ENCODE data around the gene GABRP. TPM values are rescaled to one million over a fixed set of nuclear protein-coding genes. Genes with fewer than 3 reads are reported as not detected.

The GABRP gene
- total RNA-seq, 1 experiment from 2014 or later, result not detected

DNA sequence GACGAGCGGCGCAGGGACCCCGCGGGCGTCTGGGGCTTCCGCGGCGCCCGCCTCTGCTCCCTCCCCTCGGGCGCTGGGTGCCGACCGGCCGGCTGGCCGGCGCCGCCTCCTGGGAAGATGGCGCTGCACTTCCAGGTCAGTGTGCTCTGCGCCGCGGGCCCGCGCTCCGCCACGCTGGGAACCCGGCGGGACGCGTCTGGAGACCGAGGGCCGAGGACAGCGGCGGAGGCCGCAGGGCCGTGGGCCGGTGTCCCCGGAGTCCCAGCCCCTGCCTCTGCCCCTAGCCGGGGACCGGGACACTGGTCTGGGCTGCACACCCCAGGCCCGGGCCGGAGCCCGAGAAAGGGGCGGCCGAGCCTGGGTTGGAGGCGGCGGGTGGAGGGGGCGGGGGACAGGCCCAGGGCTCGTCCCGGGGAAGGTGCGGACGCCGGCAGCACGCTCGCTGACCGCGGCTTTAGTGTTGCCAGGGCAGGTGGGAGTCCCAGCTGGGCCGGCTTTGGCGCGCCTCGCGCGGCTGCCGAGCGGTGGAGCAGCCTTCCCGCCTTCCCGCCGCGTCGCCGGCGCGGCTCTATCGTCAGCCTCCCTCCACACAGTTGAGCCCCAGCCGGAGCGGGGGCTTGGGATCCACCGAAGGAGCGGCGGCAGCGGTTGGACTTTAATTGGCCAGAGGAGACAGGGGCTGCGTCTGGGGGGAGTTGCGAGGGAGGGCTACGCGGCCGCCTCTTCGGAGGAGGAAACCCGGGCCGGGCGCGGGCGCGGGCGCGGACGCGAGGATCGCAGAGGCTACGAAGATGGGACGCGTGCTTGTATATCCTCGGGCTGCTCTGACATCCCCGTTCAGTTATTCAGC lies 78.6 kb downstream of the GABRP start, which contains the start of gene RANBP17:
Gene RANBP17, plus strand, starts transcription at position 102 of the 850 bp plus-strand sequence.
- TF ChIP-seq, protein P1, sequence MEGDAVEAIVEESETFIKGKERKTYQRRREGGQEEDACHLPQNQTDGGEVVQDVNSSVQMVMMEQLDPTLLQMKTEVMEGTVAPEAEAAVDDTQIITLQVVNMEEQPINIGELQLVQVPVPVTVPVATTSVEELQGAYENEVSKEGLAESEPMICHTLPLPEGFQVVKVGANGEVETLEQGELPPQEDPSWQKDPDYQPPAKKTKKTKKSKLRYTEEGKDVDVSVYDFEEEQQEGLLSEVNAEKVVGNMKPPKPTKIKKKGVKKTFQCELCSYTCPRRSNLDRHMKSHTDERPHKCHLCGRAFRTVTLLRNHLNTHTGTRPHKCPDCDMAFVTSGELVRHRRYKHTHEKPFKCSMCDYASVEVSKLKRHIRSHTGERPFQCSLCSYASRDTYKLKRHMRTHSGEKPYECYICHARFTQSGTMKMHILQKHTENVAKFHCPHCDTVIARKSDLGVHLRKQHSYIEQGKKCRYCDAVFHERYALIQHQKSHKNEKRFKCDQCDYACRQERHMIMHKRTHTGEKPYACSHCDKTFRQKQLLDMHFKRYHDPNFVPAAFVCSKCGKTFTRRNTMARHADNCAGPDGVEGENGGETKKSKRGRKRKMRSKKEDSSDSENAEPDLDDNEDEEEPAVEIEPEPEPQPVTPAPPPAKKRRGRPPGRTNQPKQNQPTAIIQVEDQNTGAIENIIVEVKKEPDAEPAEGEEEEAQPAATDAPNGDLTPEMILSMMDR (IDR thresholded peaks at IDR 0.05; ENCODE audit: unreplicated experiment), result peak; percentile 6
- ChIA-PET POLR2A (interaction anchor here (0.7 to 1.1 kb wide), 2 partner anchors 230 to 549 kb away, joined by 3 read pairs; no protein-coding TSS in a partner anchor), CTCF (interaction anchor here (0.6 kb wide), 1 partner anchor 44 kb away, joined by 3 read pairs; no protein-coding TSS in a partner anchor)
- Mint-ChIP-seq H3K36me3 (ENCODE audit: insufficient read depth, unreplicated experiment) (no peaks in the 10 kb centered on the region), H3K9me3 (ENCODE audit: unreplicated experiment) (peaks cover 27% of the 10 kb centered on the region), H3K4me3 (ENCODE audit: unreplicated experiment) (peak within 1 kb of the TSS; percentile 68), H3K27me3 (ENCODE audit: insufficient read depth, unreplicated experiment) (no peaks in the 10 kb centered on the region), H3K4me1 (ENCODE audit: insufficient read depth, unreplicated experiment) (peaks cover 24% of the 10 kb centered on the region), H3K27ac (ENCODE audit: low read depth, unreplicated experiment) (peak within 1 kb of the TSS; percentile 74)
- no TSS peak for BruUV-seq (replicated peaks)
- peak; percentile 79 for DNase-seq (ENCODE audit: unreplicated experiment)
- intact Hi-C loops (cut with micrococcal nuclease), result loop anchor here (1.0 to 5.0 kb wide), 3 partner anchors 45 to 105 kb away; no protein-coding TSS in a partner anchor

DNA sequence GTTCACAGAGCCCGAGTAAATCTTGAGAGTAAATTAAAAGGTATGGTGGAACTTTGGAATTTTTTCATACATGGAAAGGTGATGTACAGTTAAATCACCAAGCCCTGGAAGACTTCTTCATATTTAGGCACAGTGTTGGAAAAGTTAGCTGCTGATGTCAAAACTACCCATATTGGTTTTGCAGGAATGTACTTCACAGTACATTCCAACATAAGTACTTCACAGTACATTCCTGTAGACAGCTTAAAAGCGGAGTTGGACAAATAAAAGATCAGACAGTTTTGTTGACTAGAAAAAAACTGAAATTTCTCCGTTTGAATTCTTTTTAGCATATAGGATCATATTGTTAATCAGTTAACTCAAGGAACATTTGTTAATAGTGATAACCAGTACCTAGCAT lies 80.1 kb downstream of the GABRP start:
- H3K36me3 Mint-ChIP-seq (ENCODE audit: insufficient read depth, unreplicated experiment), result peaks cover 5% of the 10 kb centered on the region
- no peak overlapping the region for H3K27ac Mint-ChIP-seq (ENCODE audit: low read depth, unreplicated experiment)
- ChIA-PET CTCF (interaction anchor here (0.5 to 1.4 kb wide), 2 partner anchors 72 to 596 kb away, joined by 3 to 4 read pairs; no protein-coding TSS in a partner anchor), POLR2A (no interaction called here)
- peaks cover 24% of the 10 kb centered on the region for H3K4me1 Mint-ChIP-seq (ENCODE audit: insufficient read depth, unreplicated experiment)
- TF ChIP-seq, protein P1 (IDR thresholded peaks at IDR 0.05; ENCODE audit: unreplicated experiment), result no peak
- peaks cover 24% of the 10 kb centered on the region for H3K9me3 Mint-ChIP-seq (ENCODE audit: unreplicated experiment)
- intact Hi-C loops (cut with micrococcal nuclease), result loop anchor here (5.0 kb wide), 2 partner anchors 44 to 106 kb away; no protein-coding TSS in a partner anchor
- DNase-seq (ENCODE audit: unreplicated experiment), result no peak
- peak overlapping the region; percentile 68 for H3K4me3 Mint-ChIP-seq (ENCODE audit: unreplicated experiment)
- no peaks in the 10 kb centered on the region for H3K27me3 Mint-ChIP-seq (ENCODE audit: insufficient read depth, unreplicated experiment)
- BruUV-seq (replicated peaks), result TSS peak; percentile 43

Other genes starting within 250 kb of the GABRP start
- gene RANBP17, start 78.3 kb downstream of the GABRP start, total RNA-seq (2022), result 19.0 and 25.8 TPM in 2 replicates

Data from MCF 10A (cell line).